Calu3 (cell line): Measurements from ENCODE around the gene MPZL2. TPM values are rescaled to one million over a fixed set of nuclear protein-coding genes. Genes with fewer than 3 reads are reported as not detected.

Source experiments
- BruUV-seq: library from RNA; stranded (reverse); fragments of 400-500 nt; replicated peaks from 2 replicates; lab custom pipeline; 2021; lab: Mats Ljungman, UMichigan
- CTCF ChIA-PET: fragments of 300-600 bp; sonication (Branson Sonifier 250); formaldehyde crosslinking; loops from one replicate; lab custom pipeline; 2022; ENCODE audit warnings: antibody characterized with exemption; lab: Charles Lee
- DNase-seq: peaks from one replicate; pipeline ENCODE4 v3.0.0; 2022
- H3K27ac Mint-ChIP-seq: one replicate; pipeline ENCODE4 v1.8.0; 2022; ENCODE audit warnings: mixed read lengths; ENCODE audit not compliant: unreplicated experiment
- H3K27me3 Mint-ChIP-seq: one replicate; pipeline ENCODE4 v1.8.0; 2022; ENCODE audit warnings: mixed read lengths; ENCODE audit not compliant: unreplicated experiment
- H3K36me3 Mint-ChIP-seq: one replicate; pipeline ENCODE4 v1.8.0; 2022; ENCODE audit warnings: mild to moderate bottlenecking, moderate library complexity, mixed read lengths; ENCODE audit not compliant: insufficient read depth, unreplicated experiment
- H3K4me1 Mint-ChIP-seq: one replicate; pipeline ENCODE4 v1.8.0; 2022; ENCODE audit warnings: mild to moderate bottlenecking, low read depth, mixed read lengths; ENCODE audit not compliant: unreplicated experiment
- H3K4me3 Mint-ChIP-seq: one replicate; pipeline ENCODE4 v1.8.0; 2022; ENCODE audit warnings: mild to moderate bottlenecking, low read depth, moderate library complexity, mixed read lengths; ENCODE audit not compliant: unreplicated experiment
- H3K9me3 Mint-ChIP-seq: one replicate; pipeline ENCODE4 v1.8.0; 2022; ENCODE audit warnings: low read depth, mixed read lengths; ENCODE audit not compliant: unreplicated experiment
- CTCF ChIP-seq: fragments of 200-600 bp; IDR thresholded peaks from one replicate; pipeline ENCODE4 v1.8.0; 2022; ENCODE audit warnings: antibody characterized with exemption; ENCODE audit not compliant: unreplicated experiment
- intact Hi-C: fragments of 100-400 bp; cut with micrococcal nuclease; formaldehyde crosslinking; loops from one replicate; pipeline ENCODE4 v1.10.0; 2022; ENCODE audit not compliant: unreplicated experiment
- total RNA-seq: library from RNA; stranded (reverse); gene quantifications from 2 replicates; pipeline ENCODE4 v1.2.3, GENCODE V29; 2022

MPZL2 gene
- total RNA-seq, 1 experiment from 2014 or later: 69.6 TPM

- CTCF ChIA-PET: no interaction called here
Observed at GRCh38 chr11:118260353-118260752, 3.7 kb downstream of the MPZL2 start.

GRCh38 chr11:118259138-118259537, 5.0 kb downstream of the MPZL2 start:
- no peak for DNase-seq
- H3K27me3 Mint-ChIP-seq: no peaks in the 10 kb centered on the region
- no peaks in the 10 kb centered on the region for H3K9me3 Mint-ChIP-seq
- no peak overlapping the region for H3K4me3 Mint-ChIP-seq
- intact Hi-C loops: no loop called here
- CTCF ChIA-PET: no interaction called here
- TF ChIP-seq CTCF: no peak
- no peak overlapping the region for H3K27ac Mint-ChIP-seq
- BruUV-seq: no TSS peak
- H3K36me3 Mint-ChIP-seq: peaks cover 41% of the 10 kb centered on the region
- H3K4me1 Mint-ChIP-seq: peaks cover 14% of the 10 kb centered on the region

More at GRCh38 chr11:118260353-118260752, 3.7 kb downstream of the MPZL2 start:
- TF ChIP-seq CTCF: no peak
- no peak for DNase-seq
- intact Hi-C loops: no loop called here
- Mint-ChIP-seq H3K27ac (no peak overlapping the region), H3K9me3 (no peaks in the 10 kb centered on the region), H3K4me1 (peaks cover 25% of the 10 kb centered on the region), H3K4me3 (no peak overlapping the region), H3K36me3 (peaks cover 50% of the 10 kb centered on the region), H3K27me3 (no peaks in the 10 kb centered on the region)
- no TSS peak for BruUV-seq

- Mint-ChIP-seq H3K27ac (no peak overlapping the region), H3K9me3 (no peaks in the 10 kb centered on the region), H3K4me3 (no peak overlapping the region), H3K4me1 (peaks cover 14% of the 10 kb centered on the region), H3K36me3 (peaks cover 34% of the 10 kb centered on the region), H3K27me3 (no peaks in the 10 kb centered on the region)
- BruUV-seq: no TSS peak
- TF ChIP-seq CTCF: no peak
- intact Hi-C loops: no loop called here
- DNase-seq: no peak
- CTCF ChIA-PET: no interaction called here
Observed at GRCh38 chr11:118258410-118258809, 5.7 kb downstream of the MPZL2 start.

GRCh38 chr11:118252688-118253087, 11.4 kb downstream of the MPZL2 start:
- intact Hi-C loops: no loop called here
- no peaks in the 10 kb centered on the region for H3K27me3 Mint-ChIP-seq
- CTCF ChIA-PET: interaction anchor here (0.9 to 2.2 kb wide), 5 partner anchors 11 to 81 kb away, joined by 3 to 7 read pairs (median 3); partner anchors contain the start of gene MPZL2

More at GRCh38 chr11:118252688-118253087, 11.4 kb downstream of the MPZL2 start:
- Mint-ChIP-seq H3K36me3 (peaks cover 24% of the 10 kb centered on the region), H3K4me1 (peaks cover 11% of the 10 kb centered on the region), H3K4me3 (peak overlapping the region; percentile 81), H3K27ac (peak overlapping the region; percentile 99), H3K9me3 (no peaks in the 10 kb centered on the region)
- no TSS peak for BruUV-seq
- no peak for DNase-seq
- no peak for TF ChIP-seq CTCF
